ENCODE results near the gene ITPRIP.

Gene ITPRIP

GRCh38 chr10:104326991-104327610 is 11.2 kb downstream of the ITPRIP start:
- ATAC-seq (replicated peaks): no peak
- H3K27me3 Mint-ChIP-seq: no peaks in the 10 kb centered on the region
- peaks cover 86 to 93% of the 10 kb centered on the region in 2 donors for H3K4me1 Mint-ChIP-seq (ENCODE audit: low read depth in 2 of 2)
- DNase-seq: no peak
- H3K9me3 Mint-ChIP-seq: no peaks in the 10 kb centered on the region
- peak overlapping the region; percentile 87 to 95 for H3K27ac Mint-ChIP-seq
- H3K4me3 Mint-ChIP-seq: peak overlapping the region; percentile 74 to 84
- H3K36me3 Mint-ChIP-seq (ENCODE audit: insufficient read depth): peaks cover 82% of the 10 kb centered on the region

GRCh38 chr10:104325436-104326435 is 12.5 kb downstream of the ITPRIP start:
- peaks cover 88% of the 10 kb centered on the region for H3K36me3 Mint-ChIP-seq (ENCODE audit: insufficient read depth)
- ATAC-seq (replicated peaks): no peak
- H3K27ac Mint-ChIP-seq: peak overlapping the region; percentile 87 to 95
- DNase-seq: no peak
- H3K4me1 Mint-ChIP-seq (ENCODE audit: low read depth in 2 of 2): peaks cover 90 to 95% of the 10 kb centered on the region in 2 donors
- no peaks in the 10 kb centered on the region for H3K9me3 Mint-ChIP-seq
- H3K27me3 Mint-ChIP-seq: no peaks in the 10 kb centered on the region
- peak overlapping the region; percentile 69 to 84 for H3K4me3 Mint-ChIP-seq

- H3K9me3 Mint-ChIP-seq: no peaks in the 10 kb centered on the region
- no peaks in the 10 kb centered on the region for H3K27me3 Mint-ChIP-seq
- H3K4me1 Mint-ChIP-seq (ENCODE audit: low read depth in 2 of 2): peaks cover 88 to 98% of the 10 kb centered on the region in 2 donors
- H3K4me3 Mint-ChIP-seq: peak overlapping the region; percentile 69 to 84
- peaks cover 94% of the 10 kb centered on the region for H3K36me3 Mint-ChIP-seq (ENCODE audit: insufficient read depth)
- H3K27ac Mint-ChIP-seq: peak overlapping the region; percentile 87 to 95
- DNase-seq (no peak), ATAC-seq (replicated peaks) (no peak)
Measured at GRCh38 chr10:104324931-104325330, 13.3 kb downstream of the ITPRIP start.

- Mint-ChIP-seq H3K4me3 (peak overlapping the region; percentile 56 to 84), H3K9me3 (no peaks in the 10 kb centered on the region), H3K27me3 (no peaks in the 10 kb centered on the region), H3K36me3 (ENCODE audit: insufficient read depth) (peaks cover 91% of the 10 kb centered on the region), H3K4me1 (ENCODE audit: low read depth in 2 of 2) (peaks cover 88 to 98% of the 10 kb centered on the region in 2 donors), H3K27ac (peak overlapping the region; percentile 87 to 95)
- DNase-seq (no peak), ATAC-seq (replicated peaks) (no peak)
Measured at GRCh38 chr10:104324221-104324686, 14.0 kb downstream of the ITPRIP start.

- H3K4me3 Mint-ChIP-seq: peak overlapping the region; percentile 56 to 84
- no peak for ATAC-seq (replicated peaks)
- peaks cover 86 to 98% of the 10 kb centered on the region in 2 donors for H3K4me1 Mint-ChIP-seq (ENCODE audit: low read depth in 2 of 2)
- H3K9me3 Mint-ChIP-seq: no peaks in the 10 kb centered on the region
- peaks cover 89% of the 10 kb centered on the region for H3K36me3 Mint-ChIP-seq (ENCODE audit: insufficient read depth)
- H3K27me3 Mint-ChIP-seq: no peaks in the 10 kb centered on the region
- peak overlapping the region; percentile 87 to 95 for H3K27ac Mint-ChIP-seq
- DNase-seq: no peak
Measured at GRCh38 chr10:104323760-104324201, 14.5 kb downstream of the ITPRIP start.

- H3K36me3 Mint-ChIP-seq (ENCODE audit: insufficient read depth): peaks cover 87% of the 10 kb centered on the region
- DNase-seq (no peak), ATAC-seq (replicated peaks) (no peak)
- peak overlapping the region; percentile 75 to 84 for H3K4me3 Mint-ChIP-seq
- H3K27ac Mint-ChIP-seq: peak overlapping the region; percentile 90 to 95
- H3K4me1 Mint-ChIP-seq (ENCODE audit: low read depth in 2 of 2): peaks cover 85 to 98% of the 10 kb centered on the region in 2 donors
- no peaks in the 10 kb centered on the region for H3K9me3 Mint-ChIP-seq
- H3K27me3 Mint-ChIP-seq: no peaks in the 10 kb centered on the region
Measured at GRCh38 chr10:104323085-104323484, 15.2 kb downstream of the ITPRIP start.

- Mint-ChIP-seq H3K4me1 (ENCODE audit: low read depth in 2 of 2) (peaks cover 85 to 97% of the 10 kb centered on the region in 2 donors), H3K27me3 (no peaks in the 10 kb centered on the region), H3K36me3 (ENCODE audit: insufficient read depth) (peaks cover 86% of the 10 kb centered on the region), H3K27ac (peak overlapping the region; percentile 90 to 95), H3K4me3 (peak overlapping the region; percentile 75 to 84), H3K9me3 (no peaks in the 10 kb centered on the region)
- no peak for DNase-seq
- peak; percentile 41 for ATAC-seq (replicated peaks)
Measured at GRCh38 chr10:104322416-104322782, 15.9 kb downstream of the ITPRIP start.

- DNase-seq (no peak), ATAC-seq (replicated peaks) (peak; percentile 59)
- peaks cover 83 to 97% of the 10 kb centered on the region in 2 donors for H3K4me1 Mint-ChIP-seq (ENCODE audit: low read depth in 2 of 2)
- peak overlapping the region; percentile 90 to 95 for H3K27ac Mint-ChIP-seq
- H3K9me3 Mint-ChIP-seq: no peaks in the 10 kb centered on the region
- H3K4me3 Mint-ChIP-seq: peak overlapping the region; percentile 75 to 84
- peaks cover 86% of the 10 kb centered on the region for H3K36me3 Mint-ChIP-seq (ENCODE audit: insufficient read depth)
- H3K27me3 Mint-ChIP-seq: no peaks in the 10 kb centered on the region
Measured at GRCh38 chr10:104321725-104322415, 16.4 kb downstream of the ITPRIP start.

GRCh38 chr10:104321226-104321625 is 17.0 kb downstream of the ITPRIP start:
- Mint-ChIP-seq H3K4me1 (ENCODE audit: low read depth in 2 of 2) (peaks cover 76 to 93% of the 10 kb centered on the region in 2 donors), H3K27me3 (no peaks in the 10 kb centered on the region), H3K27ac (peak overlapping the region; percentile 8 to 95), H3K36me3 (ENCODE audit: insufficient read depth) (peaks cover 81% of the 10 kb centered on the region), H3K4me3 (peak overlapping the region; percentile 75 to 84), H3K9me3 (no peaks in the 10 kb centered on the region)
- no peak for DNase-seq
- ATAC-seq (replicated peaks): no peak

GRCh38 chr10:104318810-104319741 is 19.2 kb downstream of the ITPRIP start:
- Mint-ChIP-seq H3K4me1 (ENCODE audit: low read depth in 2 of 2) (peaks cover 55 to 73% of the 10 kb centered on the region in 2 donors), H3K27me3 (no peaks in the 10 kb centered on the region), H3K4me3 (peak overlapping the region in 1 of 2 donors; percentile 23), H3K9me3 (no peaks in the 10 kb centered on the region), H3K27ac (peak overlapping the region in 1 of 2 donors; percentile 12), H3K36me3 (ENCODE audit: insufficient read depth) (peaks cover 82% of the 10 kb centered on the region)
- ATAC-seq (replicated peaks) (no peak), DNase-seq (no peak)

- H3K9me3 Mint-ChIP-seq: no peaks in the 10 kb centered on the region
- H3K36me3 Mint-ChIP-seq (ENCODE audit: insufficient read depth): peaks cover 82% of the 10 kb centered on the region
- peak overlapping the region in 1 of 2 donors; percentile 2 for H3K4me3 Mint-ChIP-seq
- peaks cover 50 to 65% of the 10 kb centered on the region in 2 donors for H3K4me1 Mint-ChIP-seq (ENCODE audit: low read depth in 2 of 2)
- ATAC-seq (replicated peaks): no peak
- DNase-seq: no peak
- H3K27me3 Mint-ChIP-seq: no peaks in the 10 kb centered on the region
- peak overlapping the region in 1 of 2 donors; percentile 81 for H3K27ac Mint-ChIP-seq
Measured at GRCh38 chr10:104318326-104318725, 19.9 kb downstream of the ITPRIP start.

- no peaks in the 10 kb centered on the region for H3K9me3 Mint-ChIP-seq
- DNase-seq (no peak), ATAC-seq (replicated peaks) (no peak)
- H3K36me3 Mint-ChIP-seq (ENCODE audit: insufficient read depth): peaks cover 82% of the 10 kb centered on the region
- H3K27me3 Mint-ChIP-seq: no peaks in the 10 kb centered on the region
- H3K4me1 Mint-ChIP-seq (ENCODE audit: low read depth in 2 of 2): peaks cover 48 to 60% of the 10 kb centered on the region in 2 donors
- peak overlapping the region in 1 of 2 donors; percentile 81 for H3K27ac Mint-ChIP-seq
- peak overlapping the region in 1 of 2 donors; percentile 2 for H3K4me3 Mint-ChIP-seq
Measured at GRCh38 chr10:104317726-104318299, 20.5 kb downstream of the ITPRIP start.

All from effector memory CD8-positive, alpha-beta T cell (primary cell).